ENCODE measurements around the gene ACTL10. TPM values are rescaled to one million over a fixed set of nuclear protein-coding genes. Genes with fewer than 3 reads are reported as not detected.

Gene ACTL10
- total and polyA plus RNA-seq, 2 experiments from 2014 or later, result 0.71 to 1.9 TPM

- no peak overlapping the region; the same call in 1 of the 2 replicates for H3K27ac Mint-ChIP-seq
- H3K27ac ChIP-seq (ENCODE audit: low read depth), result no peak overlapping the region
- H3K79me2 ChIP-seq (replicated peaks; ENCODE audit: insufficient read depth), result no peaks in the 10 kb centered on the region
- H3K36me3 Mint-ChIP-seq (ENCODE audit: low read depth), result no peaks in the 10 kb centered on the region
- no peaks in the 10 kb centered on the region for H3K27me3 ChIP-seq (ENCODE audit: insufficient read depth)
- ATAC-seq, result no peak
- H3K9me2 ChIP-seq (ENCODE audit: insufficient read depth), result no peaks in the 10 kb centered on the region
- H3K36me3 ChIP-seq (ENCODE audit: insufficient read depth), result no peaks in the 10 kb centered on the region
- no peaks in the 10 kb centered on the region; the same call in 1 of the 2 replicates for H3K4me1 ChIP-seq (ENCODE audit: insufficient read depth)
- no peaks in the 10 kb centered on the region for H3F3A ChIP-seq (replicated peaks; ENCODE audit: low read depth)
- peaks cover 21% of the 10 kb centered on the region; the same call in 2 of the 3 replicates for H3K4me1 Mint-ChIP-seq
- no peak overlapping the region for H3K4me3 Mint-ChIP-seq
- no peaks in the 10 kb centered on the region; the same call in 2 of the 3 replicates for H3K9me3 Mint-ChIP-seq
- DNase-seq (ENCODE audit: low spot score), result no peak
- no peak overlapping the region for H2AFZ ChIP-seq
- H3K4me2 ChIP-seq, result no peak overlapping the region
- peaks cover 6% of the 10 kb centered on the region for H3K27me3 Mint-ChIP-seq (ENCODE audit: insufficient read depth, low read depth, poor library complexity)
- H3K4me3 ChIP-seq, result no peak overlapping the region
- H4K20me1 ChIP-seq (replicated peaks; ENCODE audit: insufficient read depth), result no peaks in the 10 kb centered on the region
- TF ChIP-seq ETS1 (IDR thresholded peaks at IDR 0.05), result no peak
- TF ChIP-seq EZH2 (IDR thresholded peaks at IDR 0.05; ENCODE audit: low read depth, unreplicated experiment), result no peak
- no peak for TF ChIP-seq NANOG (IDR thresholded peaks at IDR 0.05; ENCODE audit: borderline replicate concordance)
- TF ChIP-seq JUNB (IDR thresholded peaks at IDR 0.05; ENCODE audit: unreplicated experiment), result no peak
- no peak for TF ChIP-seq STAT1 (IDR thresholded peaks at IDR 0.05; ENCODE audit: unreplicated experiment)
- TF ChIP-seq REST (IDR thresholded peaks at IDR 0.05; ENCODE audit: unreplicated experiment), result no peak
- no peak for TF ChIP-seq POLR2AphosphoS5 (IDR thresholded peaks at IDR 0.05; ENCODE audit: low read depth)
- TF ChIP-seq CTCF (conservative IDR thresholded peaks at IDR 0.05; ENCODE audit: low read depth in 2 of 2), result no peak
- no peak for TF ChIP-seq ZNF462 (CRISPR knock-in tag; IDR thresholded peaks at IDR 0.05)
- no peak for TF ChIP-seq CREB1 (CRISPR knock-in tag; IDR thresholded peaks at IDR 0.05; ENCODE audit: low read depth)
- TF ChIP-seq ZNF114 (CRISPR knock-in tag; IDR thresholded peaks at IDR 0.05), result no peak
- TF ChIP-seq ZNF331 (CRISPR knock-in tag; IDR thresholded peaks at IDR 0.05; ENCODE audit: low read depth), result no peak
- TF ChIP-seq EZH2phosphoT487 (IDR thresholded peaks at IDR 0.05; ENCODE audit: unreplicated experiment), result no peak
These were observed 15.1 kb upstream of the ACTL10 start for GRCh38 chr20:33651562-33652048.

Data from GM23338 (cell line).